ENCODE results near the gene CEP290.

CEP290 gene

GRCh38 chr12:88029093-88029665, 112.7 kb downstream of the CEP290 start, which contains the start of gene C12orf50:
Gene C12orf50, minus strand, starts transcription at chr12:88029401. Its CDS starts 2,439 bp downstream, at chr12:88026962.
- no peak within 1 kb of the TSS for H3K4me3 ChIP-seq (ENCODE audit: low read depth, low read length)
- no peak for TF ChIP-seq CTCF (IDR thresholded peaks at IDR 0.05; ENCODE audit: borderline replicate concordance, insufficient read depth, low read depth, low read length)

- TF ChIP-seq CTCF (IDR thresholded peaks at IDR 0.05; ENCODE audit: borderline replicate concordance, insufficient read depth, low read depth, low read length) = no peak
- no peak overlapping the region for H3K4me3 ChIP-seq (ENCODE audit: low read depth, low read length)
Measured at GRCh38 chr12:88026196-88026595, 115.7 kb downstream of the CEP290 start.

GRCh38 chr12:88017964-88018363, 123.9 kb downstream of the CEP290 start:
- no peak overlapping the region for H3K4me3 ChIP-seq (ENCODE audit: low read depth, low read length)
- no peak for TF ChIP-seq CTCF (IDR thresholded peaks at IDR 0.05; ENCODE audit: borderline replicate concordance, insufficient read depth, low read depth, low read length)

GRCh38 chr12:88015825-88016224, 126.1 kb downstream of the CEP290 start:
- no peak overlapping the region for H3K4me3 ChIP-seq (ENCODE audit: low read depth, low read length)
- no peak for TF ChIP-seq CTCF (IDR thresholded peaks at IDR 0.05; ENCODE audit: borderline replicate concordance, insufficient read depth, low read depth, low read length)

GRCh38 chr12:88011755-88012154, 130.1 kb downstream of the CEP290 start:
- no peak for TF ChIP-seq CTCF (IDR thresholded peaks at IDR 0.05; ENCODE audit: borderline replicate concordance, insufficient read depth, low read depth, low read length)
- H3K4me3 ChIP-seq (ENCODE audit: low read depth, low read length) = no peak overlapping the region

GRCh38 chr12:88006351-88006750, 135.5 kb downstream of the CEP290 start:
- TF ChIP-seq CTCF (IDR thresholded peaks at IDR 0.05; ENCODE audit: borderline replicate concordance, insufficient read depth, low read depth, low read length) = no peak

GRCh38 chr12:88001327-88001726, 140.6 kb downstream of the CEP290 start:
- TF ChIP-seq CTCF (IDR thresholded peaks at IDR 0.05; ENCODE audit: borderline replicate concordance, insufficient read depth, low read depth, low read length) = no peak
- no peak overlapping the region for H3K4me3 ChIP-seq (ENCODE audit: low read depth, low read length)

More at GRCh38 chr12:88006351-88006750, 135.5 kb downstream of the CEP290 start:
- H3K4me3 ChIP-seq (ENCODE audit: low read depth, low read length) = no peak overlapping the region
